ENCODE measurements around the gene RNU5B-1. TPM values are rescaled to one million over a fixed set of nuclear protein-coding genes. Genes with fewer than 3 reads are reported as not detected.

RNU5B-1 gene
- total and polyA plus RNA-seq, 3 donors from 2014 or later: not detected

DNA sequence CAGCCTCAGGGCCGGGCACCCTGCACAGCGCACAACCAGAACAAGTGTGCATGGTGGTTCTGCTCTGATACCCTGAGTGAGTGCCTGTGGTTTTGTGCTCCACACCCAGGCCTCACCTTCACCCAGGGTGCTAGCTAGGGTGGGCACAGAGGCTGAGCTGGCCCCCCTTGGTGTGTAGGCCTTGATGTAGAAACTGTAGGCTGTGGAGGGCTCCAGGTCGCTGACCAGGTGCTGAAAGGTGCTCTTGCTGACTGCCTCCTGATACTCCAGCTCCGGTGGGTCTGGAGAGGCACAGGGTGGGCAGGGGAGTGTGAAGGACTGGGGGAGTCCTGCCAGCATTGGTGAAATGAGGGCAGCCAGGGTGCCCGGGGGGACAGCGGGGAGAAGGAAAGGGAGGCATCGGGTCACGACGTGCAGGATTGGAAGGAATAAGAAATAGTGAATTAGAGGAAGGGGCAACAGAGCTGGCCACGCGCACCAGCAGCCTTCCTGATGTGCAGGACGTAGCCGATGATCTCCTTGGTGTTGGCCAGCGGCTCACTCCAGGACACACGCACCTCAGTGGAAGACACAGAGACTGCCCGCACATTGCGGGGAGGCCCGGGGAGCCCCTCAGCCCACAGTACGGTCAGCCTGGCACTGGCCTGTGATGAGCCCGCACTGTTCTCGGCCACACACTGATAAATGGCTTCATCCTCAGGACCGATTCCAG, 26.6 kb downstream of the RNU5B-1 start:
- Histone ChIP-seq H3K27ac (no peak overlapping the region), H3K4me3 (no peak overlapping the region), H3K4me1 (peaks cover 6% of the 10 kb centered on the region), H3K27me3 (no peaks in the 10 kb centered on the region), H3K36me3 (ENCODE audit: low read depth, missing control alignments) (no peaks in the 10 kb centered on the region), H3K9me3 (no peaks in the 10 kb centered on the region)
- intact Hi-C loops (cut with DNase I; ENCODE audit: low total_unique reads): loop anchor here (10.0 kb wide), 1 partner anchor 864 kb away; no protein-coding TSS in a partner anchor
- 91 to 93% methylated on average over 22 of the region's 22 CpGs for WGBS, 2 donors
- TF ChIP-seq, protein P1, sequence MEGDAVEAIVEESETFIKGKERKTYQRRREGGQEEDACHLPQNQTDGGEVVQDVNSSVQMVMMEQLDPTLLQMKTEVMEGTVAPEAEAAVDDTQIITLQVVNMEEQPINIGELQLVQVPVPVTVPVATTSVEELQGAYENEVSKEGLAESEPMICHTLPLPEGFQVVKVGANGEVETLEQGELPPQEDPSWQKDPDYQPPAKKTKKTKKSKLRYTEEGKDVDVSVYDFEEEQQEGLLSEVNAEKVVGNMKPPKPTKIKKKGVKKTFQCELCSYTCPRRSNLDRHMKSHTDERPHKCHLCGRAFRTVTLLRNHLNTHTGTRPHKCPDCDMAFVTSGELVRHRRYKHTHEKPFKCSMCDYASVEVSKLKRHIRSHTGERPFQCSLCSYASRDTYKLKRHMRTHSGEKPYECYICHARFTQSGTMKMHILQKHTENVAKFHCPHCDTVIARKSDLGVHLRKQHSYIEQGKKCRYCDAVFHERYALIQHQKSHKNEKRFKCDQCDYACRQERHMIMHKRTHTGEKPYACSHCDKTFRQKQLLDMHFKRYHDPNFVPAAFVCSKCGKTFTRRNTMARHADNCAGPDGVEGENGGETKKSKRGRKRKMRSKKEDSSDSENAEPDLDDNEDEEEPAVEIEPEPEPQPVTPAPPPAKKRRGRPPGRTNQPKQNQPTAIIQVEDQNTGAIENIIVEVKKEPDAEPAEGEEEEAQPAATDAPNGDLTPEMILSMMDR (IDR thresholded peaks at IDR 0.05): no peak
- no peak for TF ChIP-seq POLR2A (IDR thresholded peaks at IDR 0.05)
- no peak for DNase-seq

DNA sequence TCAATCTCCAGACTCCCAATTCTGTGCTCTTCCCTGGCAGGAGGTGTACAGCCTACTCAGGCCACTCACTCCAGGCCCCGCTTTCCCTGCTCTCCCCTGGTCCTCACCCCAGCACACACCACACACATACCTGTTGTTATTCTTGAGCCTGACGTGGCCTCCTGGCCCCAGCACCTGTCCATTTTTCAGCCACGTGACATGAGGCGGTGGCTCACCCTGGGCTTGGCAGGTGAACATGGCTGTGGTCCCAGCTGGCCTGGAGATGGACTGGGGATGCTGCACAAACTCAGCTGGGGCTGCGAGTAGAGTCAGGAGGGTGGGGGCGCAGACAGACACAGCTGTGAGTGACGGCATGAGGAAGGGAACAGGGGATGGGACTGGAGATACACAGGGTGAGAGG, 27.3 kb downstream of the RNU5B-1 start:
- peaks cover 3% of the 10 kb centered on the region for H3K4me1 ChIP-seq
- DNase-seq: no peak
- no peak overlapping the region for H3K27ac ChIP-seq
- no peaks in the 10 kb centered on the region for H3K9me3 ChIP-seq
- no peaks in the 10 kb centered on the region for H3K36me3 ChIP-seq (ENCODE audit: low read depth, missing control alignments)
- H3K27me3 ChIP-seq: no peaks in the 10 kb centered on the region
- intact Hi-C loops (cut with DNase I; ENCODE audit: low total_unique reads): loop anchor here (10.0 kb wide), 1 partner anchor 863 kb away; no protein-coding TSS in a partner anchor
- H3K4me3 ChIP-seq: no peak overlapping the region
- TF ChIP-seq, protein P1 (IDR thresholded peaks at IDR 0.05): no peak
- no peak for TF ChIP-seq POLR2A (IDR thresholded peaks at IDR 0.05)
- WGBS, 2 donors: 92 to 97% methylated on average over 6 of the region's 7 CpGs

DNA sequence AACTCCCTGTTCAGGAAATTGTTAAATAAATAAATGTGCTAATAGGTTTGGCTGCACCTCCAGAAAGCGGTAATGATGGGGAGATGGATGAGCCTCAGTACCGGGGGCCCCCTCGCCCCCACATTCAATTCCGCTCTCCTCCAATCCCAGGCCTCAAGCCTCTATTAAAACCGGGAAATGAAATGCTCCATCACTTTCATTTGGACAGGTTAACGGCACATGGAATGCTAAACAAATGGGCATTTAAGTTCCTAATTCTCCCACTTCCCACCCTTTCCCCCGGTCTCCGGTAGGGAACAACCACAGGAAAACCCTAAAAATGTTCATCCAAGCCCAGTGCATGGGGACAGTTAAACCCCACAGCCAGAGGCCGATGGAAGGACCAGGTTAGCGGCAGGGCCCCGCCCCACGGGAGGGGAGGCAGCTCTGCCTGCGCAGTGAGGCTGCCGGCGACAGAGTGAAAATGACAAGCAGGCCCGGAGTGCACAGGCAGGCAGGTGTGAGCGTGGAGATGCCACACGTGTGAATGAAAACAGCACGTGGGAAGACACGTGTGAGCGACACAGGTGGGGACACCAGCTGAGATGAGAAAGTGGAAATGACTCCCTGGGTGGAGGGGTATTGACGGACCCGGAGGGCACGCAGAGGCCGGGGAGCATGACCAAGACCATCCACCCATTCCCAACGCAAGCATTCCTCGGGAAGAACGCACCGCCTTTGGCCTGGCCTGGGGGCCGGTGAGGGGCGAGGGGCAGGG, 28.1 kb downstream of the RNU5B-1 start:
- no peak overlapping the region for H3K27ac ChIP-seq
- H3K4me3 ChIP-seq: no peak overlapping the region
- H3K4me1 ChIP-seq: peaks cover 3% of the 10 kb centered on the region
- DNase-seq: no peak
- intact Hi-C loops (cut with DNase I; ENCODE audit: low total_unique reads): loop anchor here (10.0 kb wide), 1 partner anchor 862 kb away; no protein-coding TSS in a partner anchor
- no peaks in the 10 kb centered on the region for H3K9me3 ChIP-seq
- 90 to 91% methylated on average over 24 to 31 of the region's 31 CpGs for WGBS, 2 donors
- H3K27me3 ChIP-seq: no peaks in the 10 kb centered on the region
- TF ChIP-seq, protein P1 (IDR thresholded peaks at IDR 0.05): no peak
- TF ChIP-seq POLR2A (IDR thresholded peaks at IDR 0.05): no peak
- H3K36me3 ChIP-seq (ENCODE audit: low read depth, missing control alignments): no peaks in the 10 kb centered on the region

DNA sequence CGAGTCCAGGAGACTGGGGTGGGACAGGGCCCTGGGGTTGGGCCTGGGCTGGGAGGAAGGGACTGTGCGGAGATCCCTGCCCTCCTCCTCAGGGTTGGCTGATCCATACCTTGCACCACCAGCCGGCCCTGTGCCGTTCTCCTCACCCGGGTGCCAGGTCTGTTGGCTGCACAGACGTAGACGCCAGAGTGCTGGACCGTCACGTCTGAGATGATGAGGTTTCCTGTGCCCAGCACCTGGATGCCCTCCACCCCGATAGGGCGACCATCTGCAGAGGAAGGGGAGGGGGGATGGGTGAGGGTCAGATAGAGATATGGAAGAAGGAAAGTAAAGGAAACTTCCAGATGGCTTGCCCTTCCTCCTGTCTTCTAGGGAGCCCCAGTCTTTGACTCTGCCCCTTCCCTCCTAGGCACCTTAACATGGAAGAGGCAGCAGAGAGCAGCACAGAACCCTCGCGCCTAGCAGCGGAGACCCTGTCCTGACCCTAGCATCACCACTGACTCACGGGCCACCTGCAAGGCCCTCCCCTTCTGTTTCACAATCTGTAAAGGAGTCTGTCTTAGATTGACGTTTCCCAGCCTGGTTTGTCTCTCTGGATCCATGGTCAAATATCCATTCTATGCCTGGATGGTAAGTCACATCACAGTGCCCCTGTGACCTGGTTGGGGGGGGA, 28.8 kb downstream of the RNU5B-1 start:
- no peaks in the 10 kb centered on the region for H3K27me3 ChIP-seq
- peaks cover 3% of the 10 kb centered on the region for H3K4me1 ChIP-seq
- H3K27ac ChIP-seq: no peak overlapping the region
- DNase-seq: no peak
- 87 to 88% methylated on average over 14 to 16 of the region's 16 CpGs for WGBS, 2 donors
- no peak overlapping the region for H3K4me3 ChIP-seq
- H3K9me3 ChIP-seq: no peaks in the 10 kb centered on the region
- TF ChIP-seq, protein P1 (IDR thresholded peaks at IDR 0.05): no peak
- no peak for TF ChIP-seq POLR2A (IDR thresholded peaks at IDR 0.05)
- intact Hi-C loops (cut with DNase I; ENCODE audit: low total_unique reads): loop anchor here (10.0 kb wide), 1 partner anchor 862 kb away; no protein-coding TSS in a partner anchor
- H3K36me3 ChIP-seq (ENCODE audit: low read depth, missing control alignments): no peaks in the 10 kb centered on the region

All from testis (tissue), 3 donors.